ENCODE data around the gene ESAM. TPM values are rescaled to one million over a fixed set of nuclear protein-coding genes. Genes with fewer than 3 reads are reported as not detected.

The ESAM gene
- total RNA-seq, 2 experiments from 2014 or later: 0.64 to 0.75 TPM

DNA sequence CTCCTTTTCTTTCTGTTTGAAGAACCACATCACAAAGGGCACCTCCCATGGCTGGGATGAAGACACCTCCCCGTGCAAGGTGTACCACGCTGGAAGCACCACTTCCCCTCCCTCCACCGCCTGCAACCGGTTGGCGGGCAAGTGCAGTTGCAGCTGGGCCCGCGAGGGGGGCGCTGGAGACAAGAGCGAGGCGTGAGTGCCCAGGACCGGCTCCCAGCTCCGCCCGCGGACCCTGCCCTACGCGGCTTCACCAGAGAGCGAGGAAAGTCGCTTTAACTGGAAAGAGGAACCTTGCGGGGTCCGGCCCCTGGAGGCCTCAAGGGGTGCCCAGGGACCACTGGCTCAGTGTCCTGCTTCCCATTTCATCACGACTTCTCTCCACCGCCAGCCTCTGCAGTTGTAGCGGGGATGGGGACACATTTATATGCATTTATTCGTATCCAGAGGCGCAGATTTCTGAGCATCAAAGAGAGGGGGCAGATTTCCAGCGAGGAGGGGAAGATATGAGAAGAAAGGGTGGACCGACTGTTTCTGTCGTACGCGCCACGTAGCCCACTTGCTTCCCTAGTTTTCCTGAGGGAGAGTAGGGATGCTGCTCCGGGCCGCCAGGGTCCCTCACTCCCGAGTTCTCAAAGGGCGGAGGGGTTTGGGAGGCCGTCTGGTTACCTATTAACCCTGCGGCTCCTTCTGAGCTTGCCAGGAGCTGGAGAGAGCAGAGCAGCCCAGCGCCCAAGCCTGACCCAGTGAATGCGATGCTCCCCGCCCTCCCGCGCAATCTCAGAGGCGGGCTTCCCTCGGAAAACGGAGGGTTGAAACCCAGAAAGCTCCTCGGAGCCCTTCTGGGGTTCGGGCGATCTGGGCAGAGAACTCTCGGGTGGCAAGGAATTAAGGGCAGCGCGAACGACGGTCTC lies 3.5 kb downstream of the ESAM start:
- peak; percentile 83 for DNase-seq
- Mint-ChIP-seq H3K27me3 (peaks cover 50% of the 10 kb centered on the region), H3K9me3 (no peaks in the 10 kb centered on the region), H3K27ac (peak overlapping the region; percentile 35), H3K4me1 (ENCODE audit: low read depth) (peaks cover 19% of the 10 kb centered on the region), H3K4me3 (peak overlapping the region; percentile 54), H3K36me3 (no peaks in the 10 kb centered on the region)
- ChIA-PET CTCF (interaction anchor here (1.0 to 9.3 kb wide), 12 partner anchors 10 to 108 kb away, joined by 3 to 107 read pairs (median 6); partner anchors contain the start of gene MSANTD2), POLR2A (interaction anchor here (1.2 to 1.3 kb wide), 2 partner anchors 10 to 12 kb away, joined by 4 read pairs; no protein-coding TSS in a partner anchor)
- intact Hi-C loops (cut with micrococcal nuclease): loop anchor here (1.0 to 5.0 kb wide), 2 partner anchors 12 to 119 kb away; no protein-coding TSS in a partner anchor

DNA sequence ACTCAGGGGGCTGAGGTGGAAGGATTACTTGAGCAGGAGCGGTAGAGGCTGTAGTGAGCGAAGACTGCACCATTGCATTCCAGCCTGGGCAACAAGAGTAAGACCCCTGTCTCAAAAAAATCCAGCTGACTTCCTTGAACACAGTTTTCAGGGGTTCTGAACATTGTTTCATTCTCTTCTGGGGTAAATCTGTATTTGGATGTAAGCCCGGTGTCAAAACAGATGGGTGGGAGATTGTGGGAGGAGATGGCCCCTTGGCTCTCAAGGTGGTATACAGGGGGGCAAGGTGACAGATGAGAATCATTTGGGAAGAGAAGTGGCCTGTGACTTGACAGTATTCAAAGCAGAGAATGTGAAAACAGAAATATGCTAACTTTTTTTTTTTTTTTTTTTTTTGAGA lies 4.8 kb downstream of the ESAM start:
- no peak for DNase-seq
- Mint-ChIP-seq H3K4me3 (no peak overlapping the region), H3K4me1 (ENCODE audit: low read depth) (peaks cover 19% of the 10 kb centered on the region), H3K27ac (no peak overlapping the region), H3K9me3 (no peaks in the 10 kb centered on the region), H3K27me3 (peaks cover 50% of the 10 kb centered on the region), H3K36me3 (no peaks in the 10 kb centered on the region)
- POLR2A ChIA-PET: no interaction called here
- CTCF ChIA-PET: interaction anchor here (1.4 to 9.3 kb wide), 5 partner anchors 11 to 87 kb away, joined by 4 to 107 read pairs (median 7); partner anchors contain the start of gene NRGN
- intact Hi-C loops (cut with micrococcal nuclease): loop anchor here (5.0 kb wide), 1 partner anchor 120 kb away; no protein-coding TSS in a partner anchor

DNA sequence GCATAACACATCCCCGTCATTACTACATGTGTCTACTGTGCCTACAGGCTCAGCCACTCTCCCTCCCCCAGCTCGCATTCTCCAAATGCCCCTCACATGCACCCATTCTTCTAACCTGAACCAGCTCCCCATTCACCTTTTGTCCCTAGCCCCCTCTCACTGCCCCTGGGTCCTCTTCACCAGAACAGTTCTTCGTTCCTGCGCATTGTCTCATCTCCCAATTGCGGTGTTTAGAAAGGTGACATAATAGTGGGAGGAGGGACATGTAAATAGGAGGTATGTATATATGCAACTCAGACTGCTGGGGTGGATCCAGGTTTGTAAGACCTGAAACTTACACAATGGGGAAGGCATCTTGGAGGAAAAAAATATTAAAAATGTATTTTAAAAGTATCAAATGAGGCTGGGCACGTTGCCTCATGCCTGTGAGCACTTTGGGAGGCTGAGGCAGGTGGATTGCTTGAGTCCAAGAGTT lies 5.3 kb downstream of the ESAM start:
- no peak overlapping the region for H3K4me3 Mint-ChIP-seq
- no peaks in the 10 kb centered on the region for H3K9me3 Mint-ChIP-seq
- intact Hi-C loops (cut with micrococcal nuclease): loop anchor here (5.0 kb wide), 1 partner anchor 121 kb away; no protein-coding TSS in a partner anchor
- no peaks in the 10 kb centered on the region for H3K36me3 Mint-ChIP-seq
- no peak overlapping the region for H3K27ac Mint-ChIP-seq
- H3K27me3 Mint-ChIP-seq: peaks cover 50% of the 10 kb centered on the region
- DNase-seq: no peak
- CTCF ChIA-PET: interaction anchor here (1.4 to 2.4 kb wide), 4 partner anchors 10 to 88 kb away, joined by 4 to 26 read pairs (median 6); partner anchors contain the start of gene NRGN
- POLR2A ChIA-PET: no interaction called here
- H3K4me1 Mint-ChIP-seq (ENCODE audit: low read depth): peaks cover 19% of the 10 kb centered on the region

DNA sequence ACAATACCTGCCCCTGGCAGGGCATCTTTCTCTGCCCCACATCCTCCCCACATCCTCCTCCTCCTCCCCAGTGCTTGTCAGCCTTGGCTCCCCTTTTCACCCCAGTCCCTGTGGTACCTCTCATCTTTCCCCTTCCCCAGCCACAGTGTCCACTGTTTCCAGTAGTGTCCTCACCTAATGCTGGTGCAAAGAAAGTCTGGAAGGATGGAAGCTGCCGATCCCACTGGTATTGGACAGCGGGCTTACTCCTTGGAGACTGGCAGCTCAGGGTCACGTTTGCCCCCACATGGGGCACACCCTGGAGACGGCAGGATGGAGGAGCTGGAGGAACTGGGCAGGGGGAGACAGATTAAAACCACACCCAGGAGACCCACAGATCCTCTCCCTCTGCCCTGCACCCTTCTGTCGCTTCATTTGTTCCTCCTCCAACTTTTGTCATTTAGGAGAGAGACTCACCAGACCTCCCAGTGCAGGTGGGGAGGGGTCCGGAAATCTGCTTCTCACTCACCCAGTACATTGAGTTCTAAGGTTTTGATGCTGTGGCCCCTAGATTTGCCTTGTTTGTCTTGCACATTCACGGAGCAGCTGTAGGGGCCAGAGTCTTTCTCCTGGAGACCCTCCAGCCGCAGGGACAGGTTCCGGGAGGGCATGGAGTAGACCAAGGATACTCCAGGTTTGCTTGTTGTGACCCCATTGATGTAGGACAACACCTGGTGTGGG lies 5.9 kb downstream of the ESAM start:
- Mint-ChIP-seq H3K36me3 (no peaks in the 10 kb centered on the region), H3K4me3 (no peak overlapping the region), H3K9me3 (no peaks in the 10 kb centered on the region), H3K27ac (no peak overlapping the region), H3K4me1 (ENCODE audit: low read depth) (peaks cover 15% of the 10 kb centered on the region), H3K27me3 (peaks cover 44% of the 10 kb centered on the region)
- POLR2A ChIA-PET: no interaction called here
- DNase-seq: no peak
- intact Hi-C loops (cut with micrococcal nuclease): loop anchor here (5.0 kb wide), 1 partner anchor 121 kb away; no protein-coding TSS in a partner anchor
- CTCF ChIA-PET: interaction anchor here (1.0 to 1.8 kb wide), 5 partner anchors 10 to 87 kb away, joined by 3 to 7 read pairs (median 4); partner anchors contain the start of gene NRGN

DNA sequence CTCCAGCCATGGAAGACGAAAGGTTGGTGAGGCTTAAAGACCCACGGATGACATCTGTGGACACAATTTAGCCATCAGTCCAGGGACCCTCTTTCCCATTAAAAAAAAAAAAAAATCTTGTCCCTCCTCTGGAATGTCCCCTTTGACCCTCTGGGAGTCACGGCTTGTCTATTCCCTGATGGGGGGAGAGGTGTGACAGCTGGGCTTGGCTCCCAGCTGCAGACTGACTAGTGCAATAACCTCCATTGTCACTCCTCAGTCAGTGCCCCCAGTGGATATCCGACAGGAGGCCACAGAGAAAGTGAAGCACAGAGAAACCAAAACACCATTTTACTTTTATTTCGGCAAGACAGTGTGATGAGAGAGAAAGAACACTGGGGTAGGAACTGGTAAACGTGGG lies 7.4 kb downstream of the ESAM start:
- H3K9me3 Mint-ChIP-seq: no peaks in the 10 kb centered on the region
- CTCF ChIA-PET: interaction anchor here (1.0 to 4.5 kb wide), 3 partner anchors 8 to 14 kb away, joined by 4 to 29 read pairs (median 7); partner anchors contain the start of gene ESAM
- no peak for DNase-seq
- no peaks in the 10 kb centered on the region for H3K36me3 Mint-ChIP-seq
- peaks cover 11% of the 10 kb centered on the region for H3K4me1 Mint-ChIP-seq (ENCODE audit: low read depth)
- intact Hi-C loops (cut with micrococcal nuclease): loop anchor here (5.0 kb wide), 1 partner anchor 123 kb away; no protein-coding TSS in a partner anchor
- POLR2A ChIA-PET: no interaction called here
- no peak overlapping the region for H3K4me3 Mint-ChIP-seq
- H3K27ac Mint-ChIP-seq: no peak overlapping the region
- H3K27me3 Mint-ChIP-seq: peaks cover 30% of the 10 kb centered on the region

DNA sequence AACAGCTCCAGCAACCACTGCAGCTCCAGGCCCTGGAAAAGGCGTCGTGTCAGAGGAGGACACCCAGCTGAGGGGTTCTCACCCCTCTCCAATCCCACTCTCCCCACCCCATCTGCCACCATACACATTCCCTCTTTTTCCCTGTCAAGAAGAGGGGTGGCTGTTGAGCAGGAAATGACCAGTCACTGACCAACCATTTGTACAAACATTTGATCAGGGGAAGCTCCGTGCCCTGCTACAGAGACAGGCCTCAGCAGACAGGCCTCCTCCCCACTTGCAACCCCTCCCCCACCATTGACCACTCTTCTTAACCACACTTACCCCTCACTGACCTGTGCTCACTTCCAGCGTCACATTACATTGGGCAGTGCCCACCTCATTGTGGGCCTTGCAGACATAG lies 7.8 kb downstream of the ESAM start:
- peaks cover 11% of the 10 kb centered on the region for H3K4me1 Mint-ChIP-seq (ENCODE audit: low read depth)
- H3K27me3 Mint-ChIP-seq: peaks cover 30% of the 10 kb centered on the region
- H3K36me3 Mint-ChIP-seq: no peaks in the 10 kb centered on the region
- H3K9me3 Mint-ChIP-seq: no peaks in the 10 kb centered on the region
- intact Hi-C loops (cut with micrococcal nuclease): no loop called here
- CTCF ChIA-PET: interaction anchor here (2.1 to 4.5 kb wide), 2 partner anchors 9 to 85 kb away, joined by 10 to 29 read pairs; partner anchors contain the start of gene ESAM
- no peak overlapping the region for H3K27ac Mint-ChIP-seq
- DNase-seq: no peak
- POLR2A ChIA-PET: no interaction called here
- no peak overlapping the region for H3K4me3 Mint-ChIP-seq

DNA sequence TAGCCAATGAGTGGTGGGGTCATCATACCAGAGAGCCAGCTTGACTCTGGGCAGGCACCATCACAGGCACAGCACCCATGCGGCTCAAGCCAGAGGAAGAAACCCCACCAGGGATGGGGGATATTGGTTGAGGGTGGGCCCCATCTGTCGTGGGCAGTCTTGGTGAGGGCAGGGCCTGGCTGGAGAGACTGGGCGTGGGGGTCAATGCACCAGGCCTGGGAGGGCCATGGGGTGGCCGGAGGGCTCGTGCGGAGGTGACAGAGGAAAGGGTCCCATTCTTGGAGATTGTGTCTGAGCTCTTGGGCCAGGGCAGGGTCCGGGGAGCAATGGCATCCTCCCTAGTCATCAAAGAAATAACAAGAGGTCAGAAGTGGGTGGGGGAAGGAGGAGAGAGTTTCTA lies 8.5 kb downstream of the ESAM start:
- intact Hi-C loops (cut with micrococcal nuclease): no loop called here
- no peaks in the 10 kb centered on the region for H3K36me3 Mint-ChIP-seq
- H3K27me3 Mint-ChIP-seq: peaks cover 23% of the 10 kb centered on the region
- H3K9me3 Mint-ChIP-seq: no peaks in the 10 kb centered on the region
- H3K4me3 Mint-ChIP-seq: no peak overlapping the region
- no peak overlapping the region for H3K27ac Mint-ChIP-seq
- DNase-seq: no peak
- peaks cover 7% of the 10 kb centered on the region for H3K4me1 Mint-ChIP-seq (ENCODE audit: low read depth)
- CTCF ChIA-PET: interaction anchor here (1.6 to 4.5 kb wide), 3 partner anchors 10 to 84 kb away, joined by 7 to 29 read pairs (median 10); partner anchors contain the start of gene ESAM
- POLR2A ChIA-PET: no interaction called here

DNA sequence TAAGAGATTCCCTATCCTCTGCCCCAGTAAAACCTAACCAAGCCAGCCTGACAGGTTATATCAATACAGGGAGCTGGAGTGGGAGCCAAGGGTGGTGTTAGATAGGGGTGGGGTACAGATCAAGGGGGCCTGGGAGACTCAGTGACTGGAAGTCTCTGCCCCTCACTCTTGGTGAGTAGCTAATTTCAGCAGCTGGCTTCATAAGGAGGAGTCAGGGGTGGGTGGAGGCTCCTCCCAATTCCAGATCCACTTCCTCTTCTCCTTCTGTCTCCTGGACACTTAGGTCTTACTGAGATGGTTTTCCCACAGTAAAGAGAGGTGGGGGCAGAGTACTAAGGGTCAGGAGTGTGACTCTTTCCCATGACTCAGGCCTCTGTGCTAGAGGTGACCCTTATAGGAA lies 8.9 kb downstream of the ESAM start:
- Mint-ChIP-seq H3K27ac (no peak overlapping the region), H3K9me3 (no peaks in the 10 kb centered on the region), H3K4me3 (no peak overlapping the region), H3K4me1 (ENCODE audit: low read depth) (peaks cover 3% of the 10 kb centered on the region), H3K36me3 (no peaks in the 10 kb centered on the region), H3K27me3 (peaks cover 19% of the 10 kb centered on the region)
- ChIA-PET POLR2A (interaction anchor here (0.5 kb wide), 1 partner anchor 53 kb away, joined by 4 read pairs; no protein-coding TSS in a partner anchor), CTCF (interaction anchor here (1.4 to 4.5 kb wide), 4 partner anchors 10 to 84 kb away, joined by 5 to 29 read pairs (median 8); partner anchors contain the start of gene ESAM)
- intact Hi-C loops (cut with micrococcal nuclease): no loop called here
- no peak for DNase-seq

DNA sequence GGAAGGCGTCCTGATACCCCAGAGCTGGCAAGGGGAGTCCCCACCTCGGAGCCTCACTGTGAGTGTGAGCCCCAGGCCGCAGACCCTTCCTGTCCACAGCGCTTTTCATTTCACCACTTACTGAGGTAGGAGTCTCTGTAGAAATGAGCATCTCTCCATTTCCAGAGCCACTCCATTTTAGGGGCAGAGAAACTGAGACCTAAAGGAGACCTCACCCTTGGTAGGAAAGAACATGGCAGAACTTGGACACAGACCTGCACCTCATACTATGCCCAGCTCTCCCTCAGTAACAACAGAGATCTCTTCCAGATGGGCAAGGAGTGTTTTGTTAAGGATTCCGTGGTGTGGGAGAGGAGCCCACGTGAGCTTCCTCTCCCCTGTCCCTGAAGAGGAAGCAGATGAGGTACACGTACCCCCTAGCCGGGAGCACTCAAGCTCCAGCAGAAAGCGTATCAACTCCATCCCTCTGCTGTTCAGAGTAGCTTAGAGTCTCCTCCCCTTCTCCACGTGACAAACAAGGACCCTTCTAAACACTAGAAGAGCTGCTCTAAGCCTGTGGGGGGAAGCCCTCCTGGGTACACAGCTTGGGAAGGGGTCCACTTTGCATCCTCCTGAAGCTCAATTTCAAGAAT lies 9.5 kb downstream of the ESAM start:
- POLR2A ChIA-PET: interaction anchor here (0.5 kb wide), 1 partner anchor 54 kb away, joined by 4 read pairs; no protein-coding TSS in a partner anchor
- H3K27ac Mint-ChIP-seq: peak overlapping the region; percentile 38
- peak overlapping the region; percentile 48 for H3K4me3 Mint-ChIP-seq
- H3K27me3 Mint-ChIP-seq: peaks cover 15% of the 10 kb centered on the region
- intact Hi-C loops (cut with micrococcal nuclease): no loop called here
- H3K9me3 Mint-ChIP-seq: no peaks in the 10 kb centered on the region
- no peaks in the 10 kb centered on the region for H3K36me3 Mint-ChIP-seq
- H3K4me1 Mint-ChIP-seq (ENCODE audit: low read depth): no peaks in the 10 kb centered on the region
- DNase-seq: no peak
- CTCF ChIA-PET: interaction anchor here (1.4 to 4.5 kb wide), 5 partner anchors 11 to 86 kb away, joined by 5 to 29 read pairs (median 7); partner anchors contain the start of gene ESAM

DNA sequence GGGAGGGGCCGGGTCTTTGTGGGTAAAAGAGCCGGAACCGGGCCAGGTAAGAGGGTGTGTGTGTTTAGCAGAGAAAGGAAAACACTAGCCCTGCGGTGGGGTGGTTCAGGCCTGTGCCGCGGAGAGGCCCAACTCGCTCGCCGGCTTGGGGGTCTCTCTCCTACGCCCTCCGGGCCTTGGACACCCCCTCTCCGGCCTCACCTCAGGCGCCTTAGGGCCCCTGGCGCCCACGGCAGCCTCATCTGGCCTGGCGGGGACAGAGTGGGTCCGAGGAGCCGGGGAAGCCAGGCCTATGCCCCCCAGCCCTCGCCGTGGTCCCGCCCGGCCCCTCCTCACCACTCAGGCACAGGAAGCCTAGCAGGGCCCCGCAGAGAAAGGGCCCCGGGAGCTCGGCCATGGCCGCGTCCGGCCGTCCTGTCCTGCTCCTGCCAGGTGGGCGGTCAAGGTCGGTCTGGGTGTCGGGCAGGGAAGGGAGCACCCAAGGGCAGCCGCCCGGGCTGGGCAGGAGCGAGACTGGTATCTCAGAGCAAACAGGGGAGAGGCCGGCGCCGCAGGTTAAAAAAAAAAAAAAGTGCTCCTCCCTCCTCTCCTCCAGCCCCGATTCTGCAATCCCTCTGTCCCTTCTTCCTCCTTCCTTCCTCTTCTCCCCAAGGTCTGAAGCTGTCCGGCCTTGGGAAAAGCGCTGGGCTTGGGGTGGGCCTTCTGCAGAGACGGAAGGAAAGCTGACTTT lies 10.2 kb downstream of the ESAM start, which contains the start of gene VSIG2:
VSIG2 (minus strand) TSS at position 515 of the 730 bp plus-strand sequence; CDS start at position 397, 118 bp downstream.
- H3K4me3 Mint-ChIP-seq: peak within 1 kb of the TSS; percentile 48
- intact Hi-C loops (cut with micrococcal nuclease): no loop called here
- ChIA-PET CTCF (interaction anchor here (1.4 to 4.5 kb wide), 5 partner anchors 11 to 86 kb away, joined by 5 to 29 read pairs (median 7); partner anchors contain the start of gene ESAM), POLR2A (no interaction called here)
- H3K36me3 Mint-ChIP-seq: no peaks in the 10 kb centered on the region
- no peak for DNase-seq
- no peaks in the 10 kb centered on the region for H3K4me1 Mint-ChIP-seq (ENCODE audit: low read depth)
- peak within 1 kb of the TSS; percentile 38 for H3K27ac Mint-ChIP-seq
- no peaks in the 10 kb centered on the region for H3K9me3 Mint-ChIP-seq
- H3K27me3 Mint-ChIP-seq: peaks cover 11% of the 10 kb centered on the region
